Smooth muscle cell (in vitro differentiated cells): ENCODE measurements around the gene CFAP52. TPM values are rescaled to one million over a fixed set of nuclear protein-coding genes. Genes with fewer than 3 reads are reported as not detected.

Experiments used
- DNase-seq: peaks from one replicate; lab custom pipeline; 2025; ENCODE audit not compliant: unreplicated experiment; lab: John Stamatoyannopoulos, UW
- H2AFZ ChIP-seq: fragments of 200-600 bp; sonication (generic); 2 replicates; pipeline ENCODE4 v1.6.0; 2016; ENCODE audit warnings: antibody characterized with exemption, low read depth, mild to moderate bottlenecking
- H3F3A ChIP-seq: fragments of 200-600 bp; sonication (generic); 2 replicates; pipeline ENCODE4 v1.6.0; 2017; ENCODE audit warnings: antibody characterized with exemption, low read depth
- H3K27ac ChIP-seq: fragments of 200-600 bp; sonication (generic); 2 replicates; pipeline ENCODE4 v1.5.1; 2016; ENCODE audit warnings: low read depth, mild to moderate bottlenecking
- H3K27me3 ChIP-seq: fragments of 200-600 bp; sonication (generic); 2 replicates; pipeline ENCODE4 v1.6.1; 2016; ENCODE audit warnings: low read depth, mild to moderate bottlenecking
- H3K36me3 ChIP-seq: fragments of 200-600 bp; sonication (generic); 2 replicates; pipeline ENCODE4 v1.5.1; 2016; ENCODE audit warnings: low read depth
- H3K4me1 ChIP-seq: fragments of 200-600 bp; sonication (generic); 2 replicates; pipeline ENCODE4 v1.5.1; 2016; ENCODE audit warnings: low read depth
- H3K4me2 ChIP-seq: fragments of 200-600 bp; sonication (generic); 2 replicates; pipeline ENCODE4 v1.6.0; 2016; ENCODE audit warnings: mild to moderate bottlenecking
- H3K4me3 ChIP-seq: fragments of 200-600 bp; sonication (generic); 2 replicates; pipeline ENCODE4 v1.5.1; 2016; ENCODE audit warnings: mild to moderate bottlenecking
- H3K79me2 ChIP-seq: fragments of 200-600 bp; sonication (generic); 2 replicates; pipeline ENCODE4 v1.6.0; 2016; ENCODE audit warnings: low read depth, mild to moderate bottlenecking
- H3K9ac ChIP-seq: fragments of 200-600 bp; sonication (generic); 2 replicates; pipeline ENCODE4 v1.6.0; 2016; ENCODE audit warnings: low read depth
- H3K9me3 ChIP-seq: fragments of 200-600 bp; sonication (generic); replicated peaks from 2 replicates; pipeline ENCODE4 v1.5.1; 2016; ENCODE audit warnings: low read depth
- H4K20me1 ChIP-seq: fragments of 200-600 bp; sonication (generic); 2 replicates; pipeline ENCODE4 v1.6.0; 2016; ENCODE audit warnings: low read depth
- WGBS: methylation state at CpG from one replicate; pipeline ENCODE4 v1.1.7; 2016; ENCODE audit warnings: low lambda C conversion rate; 5-methylcytosine and 5-hydroxymethylcytosine counted together
- polyA plus RNA-seq: library from polyadenylated mRNA; unstranded; fragments of >200 nt; fragmentation: Nextera tagmentation; extraction: Ambion mirVana; gene quantifications from 2 replicates; pipeline ENCODE4 v1.2.1, GENCODE V29; 2016
- total RNA-seq: library from RNA; depleted of rRNA; stranded (reverse); fragments of >200 nt; gene quantifications from 2 replicates; pipeline ENCODE4 v1.2.3, GENCODE V29; 2014
- TF ChIP-seq, protein P1 (sequence below): fragments of 200-600 bp; sonication (generic); IDR thresholded peaks from 2 replicates; pipeline ENCODE4 v1.5.1; 2017; ENCODE audit warnings: borderline replicate concordance, mild to moderate bottlenecking, antibody characterized with exemption; ENCODE audit not compliant: insufficient read depth, poor library complexity, severe bottlenecking

CFAP52 gene
- total and polyA plus RNA-seq, 2 experiments from 2014 or later, result not detected

- no peak for DNase-seq
- no peak overlapping the region for H3K4me2 ChIP-seq
Observed at GRCh38 chr17:9531034-9531433, 45.4 kb upstream of the CFAP52 start.

GRCh38 chr17:9532715-9533114, 43.7 kb upstream of the CFAP52 start:
- H3K4me1 ChIP-seq, result no peaks in the 10 kb centered on the region
- H3K9me3 ChIP-seq, result no peaks in the 10 kb centered on the region
- no peak for DNase-seq
- H3K27ac ChIP-seq, result no peak overlapping the region
- no peaks in the 10 kb centered on the region for H3K79me2 ChIP-seq
- H3K4me3 ChIP-seq, result no peak overlapping the region
- WGBS, result 97% methylated on average over 3 of the region's 3 CpGs
- H4K20me1 ChIP-seq, result peaks cover 5% of the 10 kb centered on the region
- H3F3A ChIP-seq, result no peaks in the 10 kb centered on the region
- H3K36me3 ChIP-seq, result no peaks in the 10 kb centered on the region
- no peaks in the 10 kb centered on the region for H3K27me3 ChIP-seq
- H3K9ac ChIP-seq, result no peak overlapping the region
- no peak overlapping the region for H2AFZ ChIP-seq
- no peak overlapping the region for H3K4me2 ChIP-seq
- TF ChIP-seq, protein P1, sequence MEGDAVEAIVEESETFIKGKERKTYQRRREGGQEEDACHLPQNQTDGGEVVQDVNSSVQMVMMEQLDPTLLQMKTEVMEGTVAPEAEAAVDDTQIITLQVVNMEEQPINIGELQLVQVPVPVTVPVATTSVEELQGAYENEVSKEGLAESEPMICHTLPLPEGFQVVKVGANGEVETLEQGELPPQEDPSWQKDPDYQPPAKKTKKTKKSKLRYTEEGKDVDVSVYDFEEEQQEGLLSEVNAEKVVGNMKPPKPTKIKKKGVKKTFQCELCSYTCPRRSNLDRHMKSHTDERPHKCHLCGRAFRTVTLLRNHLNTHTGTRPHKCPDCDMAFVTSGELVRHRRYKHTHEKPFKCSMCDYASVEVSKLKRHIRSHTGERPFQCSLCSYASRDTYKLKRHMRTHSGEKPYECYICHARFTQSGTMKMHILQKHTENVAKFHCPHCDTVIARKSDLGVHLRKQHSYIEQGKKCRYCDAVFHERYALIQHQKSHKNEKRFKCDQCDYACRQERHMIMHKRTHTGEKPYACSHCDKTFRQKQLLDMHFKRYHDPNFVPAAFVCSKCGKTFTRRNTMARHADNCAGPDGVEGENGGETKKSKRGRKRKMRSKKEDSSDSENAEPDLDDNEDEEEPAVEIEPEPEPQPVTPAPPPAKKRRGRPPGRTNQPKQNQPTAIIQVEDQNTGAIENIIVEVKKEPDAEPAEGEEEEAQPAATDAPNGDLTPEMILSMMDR, result no peak

More at GRCh38 chr17:9531034-9531433, 45.4 kb upstream of the CFAP52 start:
- peaks cover 5% of the 10 kb centered on the region for H4K20me1 ChIP-seq
- H3K79me2 ChIP-seq, result no peaks in the 10 kb centered on the region
- no peak overlapping the region for H2AFZ ChIP-seq
- no peaks in the 10 kb centered on the region for H3K4me1 ChIP-seq
- no peak overlapping the region for H3K4me3 ChIP-seq
- WGBS, result 27% methylated on average over 2 of the region's 2 CpGs
- TF ChIP-seq, protein P1, result no peak
- no peaks in the 10 kb centered on the region for H3K27me3 ChIP-seq
- H3F3A ChIP-seq, result no peaks in the 10 kb centered on the region
- no peak overlapping the region for H3K9ac ChIP-seq
- no peaks in the 10 kb centered on the region for H3K36me3 ChIP-seq
- H3K9me3 ChIP-seq, result no peaks in the 10 kb centered on the region
- no peak overlapping the region for H3K27ac ChIP-seq

DNA sequence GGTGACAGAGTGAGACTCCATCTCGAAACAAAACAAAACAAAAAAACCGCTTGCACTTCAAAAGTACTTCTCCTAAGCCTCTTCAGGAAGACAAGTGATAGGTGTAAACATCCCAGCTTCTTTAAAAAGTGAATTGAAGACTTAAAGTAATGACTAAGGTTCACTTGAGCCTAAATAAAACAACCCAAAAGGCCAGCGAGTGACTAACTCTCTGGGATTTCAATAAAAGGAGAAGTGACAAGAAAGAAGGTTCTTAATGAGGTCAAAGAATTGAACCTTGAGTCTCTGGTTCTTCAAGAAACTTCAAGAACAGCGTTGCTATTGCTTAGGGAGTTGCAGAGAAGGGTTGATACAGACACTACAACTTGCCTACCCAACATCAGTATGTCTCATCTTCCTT, 43.0 kb upstream of the CFAP52 start:
- Histone ChIP-seq H2AFZ (no peak overlapping the region), H3F3A (no peaks in the 10 kb centered on the region), H3K27me3 (no peaks in the 10 kb centered on the region), H3K27ac (no peak overlapping the region), H3K4me3 (no peak overlapping the region), H3K36me3 (no peaks in the 10 kb centered on the region), H3K4me2 (no peak overlapping the region), H3K9ac (no peak overlapping the region), H3K4me1 (peaks cover under 1% of the 10 kb centered on the region), H4K20me1 (peaks cover 9% of the 10 kb centered on the region), H3K79me2 (no peaks in the 10 kb centered on the region), H3K9me3 (no peaks in the 10 kb centered on the region)
- WGBS, result 85% methylated on average over 4 of the region's 4 CpGs
- TF ChIP-seq, protein P1, result no peak
- no peak for DNase-seq

DNA sequence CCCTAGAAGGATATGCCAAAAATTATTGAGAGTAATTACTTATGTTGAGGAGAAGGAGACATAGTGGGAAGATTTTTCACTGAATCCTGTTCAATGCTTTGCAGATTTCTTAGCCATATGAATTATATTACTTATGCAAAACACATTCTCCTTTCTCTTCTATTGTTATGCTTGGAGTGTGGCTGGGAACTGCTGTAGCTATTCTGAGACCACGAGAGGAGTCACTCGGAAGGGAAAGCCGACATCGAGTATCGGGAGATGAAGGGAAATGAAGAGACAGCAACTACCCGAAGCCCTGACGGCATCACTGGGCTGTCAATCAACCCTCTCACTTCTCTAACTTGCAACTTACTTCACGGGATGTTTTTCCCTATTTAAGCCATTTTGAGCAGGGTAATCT, 40.4 kb upstream of the CFAP52 start:
- Histone ChIP-seq H4K20me1 (peaks cover 8% of the 10 kb centered on the region), H3K27me3 (no peaks in the 10 kb centered on the region), H3K4me1 (peaks cover 15% of the 10 kb centered on the region), H3K9ac (no peak overlapping the region), H3K9me3 (no peaks in the 10 kb centered on the region), H3K4me3 (no peak overlapping the region), H3K79me2 (no peaks in the 10 kb centered on the region), H2AFZ (no peak overlapping the region), H3K4me2 (no peak overlapping the region), H3K27ac (no peak overlapping the region), H3K36me3 (no peaks in the 10 kb centered on the region), H3F3A (no peaks in the 10 kb centered on the region)
- TF ChIP-seq, protein P1, result no peak
- WGBS, result 94% methylated on average over 8 of the region's 8 CpGs
- no peak for DNase-seq
